Calu3 (cell line): ENCODE results near the gene CAMSAP1. TPM values are rescaled to one million over a fixed set of nuclear protein-coding genes. Genes with fewer than 3 reads are reported as not detected.

ENCODE experiments used
- BruUV-seq: library from RNA; stranded (reverse); fragments of 400-500 nt; replicated peaks from 2 replicates; lab custom pipeline; 2021; lab: Mats Ljungman, UMichigan
- CTCF ChIA-PET: fragments of 300-600 bp; sonication (Branson Sonifier 250); formaldehyde crosslinking; loops from one replicate; lab custom pipeline; 2022; ENCODE audit warnings: antibody characterized with exemption; lab: Charles Lee
- DNase-seq: peaks from one replicate; pipeline ENCODE4 v3.0.0; 2022
- H3K27ac Mint-ChIP-seq: one replicate; pipeline ENCODE4 v1.8.0; 2022; ENCODE audit warnings: mixed read lengths; ENCODE audit not compliant: unreplicated experiment
- H3K27me3 Mint-ChIP-seq: one replicate; pipeline ENCODE4 v1.8.0; 2022; ENCODE audit warnings: mixed read lengths; ENCODE audit not compliant: unreplicated experiment
- H3K36me3 Mint-ChIP-seq: one replicate; pipeline ENCODE4 v1.8.0; 2022; ENCODE audit warnings: mild to moderate bottlenecking, moderate library complexity, mixed read lengths; ENCODE audit not compliant: insufficient read depth, unreplicated experiment
- H3K4me1 Mint-ChIP-seq: one replicate; pipeline ENCODE4 v1.8.0; 2022; ENCODE audit warnings: mild to moderate bottlenecking, low read depth, mixed read lengths; ENCODE audit not compliant: unreplicated experiment
- H3K4me3 Mint-ChIP-seq: one replicate; pipeline ENCODE4 v1.8.0; 2022; ENCODE audit warnings: mild to moderate bottlenecking, low read depth, moderate library complexity, mixed read lengths; ENCODE audit not compliant: unreplicated experiment
- H3K9me3 Mint-ChIP-seq: one replicate; pipeline ENCODE4 v1.8.0; 2022; ENCODE audit warnings: low read depth, mixed read lengths; ENCODE audit not compliant: unreplicated experiment
- CTCF ChIP-seq: fragments of 200-600 bp; IDR thresholded peaks from one replicate; pipeline ENCODE4 v1.8.0; 2022; ENCODE audit warnings: antibody characterized with exemption; ENCODE audit not compliant: unreplicated experiment
- intact Hi-C: fragments of 100-400 bp; cut with micrococcal nuclease; formaldehyde crosslinking; loops from one replicate; pipeline ENCODE4 v1.10.0; 2022; ENCODE audit not compliant: unreplicated experiment
- total RNA-seq: library from RNA; stranded (reverse); gene quantifications from 2 replicates; pipeline ENCODE4 v1.2.3, GENCODE V29; 2022

Gene CAMSAP1
- total RNA-seq, 1 experiment from 2014 or later = 28.1 TPM

- no peak overlapping the region for H3K27ac Mint-ChIP-seq
- no peak for DNase-seq
- no TSS peak for BruUV-seq
- no peak for TF ChIP-seq CTCF
- no peaks in the 10 kb centered on the region for H3K36me3 Mint-ChIP-seq
- intact Hi-C loops = no loop called here
- H3K27me3 Mint-ChIP-seq = peaks cover 3% of the 10 kb centered on the region
- CTCF ChIA-PET = no interaction called here
- no peaks in the 10 kb centered on the region for H3K9me3 Mint-ChIP-seq
- no peak overlapping the region for H3K4me3 Mint-ChIP-seq
- no peaks in the 10 kb centered on the region for H3K4me1 Mint-ChIP-seq
These were observed 104.4 kb downstream of the CAMSAP1 start for GRCh38 chr9:135802876-135803419.

GRCh38 chr9:135801070-135801469, 106.3 kb downstream of the CAMSAP1 start:
- Mint-ChIP-seq H3K27ac (no peak overlapping the region), H3K4me1 (no peaks in the 10 kb centered on the region), H3K9me3 (no peaks in the 10 kb centered on the region), H3K4me3 (no peak overlapping the region), H3K27me3 (peaks cover 13% of the 10 kb centered on the region), H3K36me3 (no peaks in the 10 kb centered on the region)
- DNase-seq = no peak
- BruUV-seq = no TSS peak
- no peak for TF ChIP-seq CTCF
- intact Hi-C loops = no loop called here
- CTCF ChIA-PET = no interaction called here

GRCh38 chr9:135799261-135799660, 108.1 kb downstream of the CAMSAP1 start:
- intact Hi-C loops = no loop called here
- no peak for DNase-seq
- Mint-ChIP-seq H3K9me3 (no peaks in the 10 kb centered on the region), H3K4me3 (no peak overlapping the region), H3K4me1 (no peaks in the 10 kb centered on the region), H3K27me3 (peaks cover 13% of the 10 kb centered on the region), H3K36me3 (no peaks in the 10 kb centered on the region), H3K27ac (no peak overlapping the region)
- CTCF ChIA-PET = no interaction called here
- BruUV-seq = no TSS peak
- no peak for TF ChIP-seq CTCF

- H3K4me1 Mint-ChIP-seq = no peaks in the 10 kb centered on the region
- no peak overlapping the region for H3K4me3 Mint-ChIP-seq
- H3K27ac Mint-ChIP-seq = no peak overlapping the region
- no peaks in the 10 kb centered on the region for H3K36me3 Mint-ChIP-seq
- BruUV-seq = no TSS peak
- no peak for TF ChIP-seq CTCF
- CTCF ChIA-PET = no interaction called here
- peaks cover 13% of the 10 kb centered on the region for H3K27me3 Mint-ChIP-seq
- no peak for DNase-seq
- no peaks in the 10 kb centered on the region for H3K9me3 Mint-ChIP-seq
- intact Hi-C loops = no loop called here
These were observed 109.1 kb downstream of the CAMSAP1 start for GRCh38 chr9:135798263-135798585.
